ENCODE measurements around the gene MAST4.

GRCh38 chr5:66881480-66882161 lies 285.4 kb downstream of the MAST4 start:
- TF ChIP-seq EZH2 (IDR thresholded peaks at IDR 0.05; ENCODE audit: insufficient read depth, poor library complexity, severe bottlenecking) (no peak), EZH2phosphoT487 (IDR thresholded peaks at IDR 0.05; ENCODE audit: insufficient read depth, low read depth) (no peak)
